Activated CD8-positive, alpha-beta memory T cell treated with anti-CD3 and anti-CD28 coated beads for 36 hours (primary cell): Measurements from ENCODE around the gene ADD1. TPM values are rescaled to one million over a fixed set of nuclear protein-coding genes. Genes with fewer than 3 reads are reported as not detected.

ENCODE experiments used
- CTCF ChIA-PET: fragments of 350-600 bp; sonication (Branson Sonifier 250); formaldehyde crosslinking; loops from one replicate; lab custom pipeline; 2021; ENCODE audit warnings: antibody characterized with exemption; lab: Charles Lee
- POLR2A ChIA-PET: fragments of 350-600 bp; sonication (Branson Sonifier 250); formaldehyde crosslinking; loops from one replicate; lab custom pipeline; 2021; ENCODE audit warnings: antibody characterized with exemption; lab: Charles Lee
- total RNA-seq, 2 experiments: library from RNA; stranded (reverse); gene quantifications; one replicate each; pipeline ENCODE4 v1.2.3, GENCODE V29; 2021

The ADD1 gene
- total RNA-seq, 2 experiments from 2014 or later = 151 to 154 TPM

GRCh38 chr4:2829321-2829932 is 14.2 kb upstream of the ADD1 start:
- CTCF ChIA-PET = interaction anchor here (0.7 kb wide), 1 partner anchor 11 kb away, joined by 4 read pairs; no protein-coding TSS in a partner anchor
- POLR2A ChIA-PET = no interaction called here

GRCh38 chr4:2829933-2830451 is 13.7 kb upstream of the ADD1 start:
- POLR2A ChIA-PET = no interaction called here

GRCh38 chr4:2830632-2831610 is 12.7 kb upstream of the ADD1 start:
- CTCF ChIA-PET = no interaction called here
- POLR2A ChIA-PET = no interaction called here

More at GRCh38 chr4:2829933-2830451, 13.7 kb upstream of the ADD1 start:
- CTCF ChIA-PET = interaction anchor here (0.7 kb wide), 1 partner anchor 11 kb away, joined by 4 read pairs; no protein-coding TSS in a partner anchor

- CTCF ChIA-PET = no interaction called here
- POLR2A ChIA-PET = no interaction called here
These were observed 11.9 kb upstream of the ADD1 start for GRCh38 chr4:2831611-2832308.

GRCh38 chr4:2832309-2832980 is 11.2 kb upstream of the ADD1 start:
- ChIA-PET CTCF (no interaction called here), POLR2A (no interaction called here)

- ChIA-PET CTCF (no interaction called here), POLR2A (no interaction called here)
These were observed 10.5 kb upstream of the ADD1 start for GRCh38 chr4:2832981-2833670.

- ChIA-PET CTCF (no interaction called here), POLR2A (no interaction called here)
These were observed 10.0 kb upstream of the ADD1 start for GRCh38 chr4:2833671-2834000.

GRCh38 chr4:2834001-2834921 is 9.4 kb upstream of the ADD1 start:
- ChIA-PET POLR2A (no interaction called here), CTCF (interaction anchor here (1.2 kb wide), 1 partner anchor 91 kb away, joined by 3 read pairs; no protein-coding TSS in a partner anchor)

GRCh38 chr4:2835978-2836377 is 7.7 kb upstream of the ADD1 start:
- CTCF ChIA-PET = interaction anchor here (0.8 to 1.2 kb wide), 2 partner anchors 9 to 89 kb away, joined by 3 to 4 read pairs; no protein-coding TSS in a partner anchor

GRCh38 chr4:2836391-2836859 is 7.2 kb upstream of the ADD1 start:
- ChIA-PET CTCF (interaction anchor here (0.8 kb wide), 1 partner anchor 8 kb away, joined by 4 read pairs; no protein-coding TSS in a partner anchor), POLR2A (no interaction called here)

More at GRCh38 chr4:2835978-2836377, 7.7 kb upstream of the ADD1 start:
- POLR2A ChIA-PET = no interaction called here

- ChIA-PET CTCF (no interaction called here), POLR2A (no interaction called here)
These were observed 6.3 kb upstream of the ADD1 start for GRCh38 chr4:2837110-2837903.

- CTCF ChIA-PET = interaction anchor here (1.2 to 1.3 kb wide), 2 partner anchors 98 to 116 kb away, joined by 3 to 5 read pairs; no protein-coding TSS in a partner anchor
- POLR2A ChIA-PET = no interaction called here
These were observed 5.6 kb upstream of the ADD1 start for GRCh38 chr4:2837904-2838496.

- CTCF ChIA-PET = interaction anchor here (0.6 to 1.3 kb wide), 4 partner anchors 75 to 115 kb away, joined by 3 to 5 read pairs (median 3); no protein-coding TSS in a partner anchor
These were observed 4.6 kb upstream of the ADD1 start for GRCh38 chr4:2839060-2839459.

GRCh38 chr4:2842687-2843262 is 869 bp upstream of the ADD1 start:
- POLR2A ChIA-PET = interaction anchor here (0.6 kb wide), 1 partner anchor 10 kb away, joined by 4 read pairs; no protein-coding TSS in a partner anchor
- CTCF ChIA-PET = no interaction called here

More at GRCh38 chr4:2839060-2839459, 4.6 kb upstream of the ADD1 start:
- POLR2A ChIA-PET = no interaction called here

- POLR2A ChIA-PET = no interaction called here
These were observed 419 bp downstream of the ADD1 start for GRCh38 chr4:2843941-2844584.

More at GRCh38 chr4:2843941-2844584, 419 bp downstream of the ADD1 start:
- CTCF ChIA-PET = interaction anchor here (0.8 kb wide), 1 partner anchor 8 kb away, joined by 4 read pairs; no protein-coding TSS in a partner anchor
